Right atrium auricular region (tissue), 2 donors: Measurements from ENCODE around the gene NLN. TPM values are rescaled to one million over a fixed set of nuclear protein-coding genes. Genes with fewer than 3 reads are reported as not detected.
"Not testable (repeated sequence)": the region's sequence is repeated elsewhere in the genome, so short reads cannot be mapped to it uniquely, and the experiment has no call there.

Experiments used
- DNase-seq: peaks from one replicate; pipeline ENCODE4 v3.0.0-alpha.2; 2019; ENCODE audit warnings: low spot score
- H3K27ac ChIP-seq, 2 donors: fragments of 200-600 bp; sonication (generic); 1 replicate in 1 of 2; 2 replicates in 1 of 2; pipeline ENCODE4 v1.5.1; 2016 to 2019
- H3K27me3 ChIP-seq, 2 donors: fragments of 200-600 bp; sonication (generic); one replicate each; pipeline versions ENCODE4 v1.5.1 to v1.6.0; 2017 to 2019
- H3K36me3 ChIP-seq: fragments of 200-600 bp; sonication (generic); one replicate; pipeline ENCODE4 v1.5.1; 2016
- H3K4me1 ChIP-seq, 2 donors: fragments of 200-600 bp; sonication (generic); one replicate each; pipeline versions ENCODE4 v1.5.1 to v1.6.0; 2017 to 2019
- H3K4me3 ChIP-seq, 2 donors: fragments of 200-600 bp; sonication (generic); 1 replicate in 1 of 2; 2 replicates in 1 of 2; pipeline ENCODE4 v1.5.1; 2017 to 2019; ENCODE audit warnings: mild to moderate bottlenecking in 1 of 2, moderate library complexity in 1 of 2
- H3K9me3 ChIP-seq, 2 donors: fragments of 200-600 bp; sonication (generic); one replicate each; pipeline ENCODE4 v1.5.1; 2019
- CTCF ChIP-seq, 2 donors: fragments of 200-600 bp; sonication (generic); IDR thresholded peaks; one replicate each; pipeline ENCODE4 v1.5.1; 2019; ENCODE audit warnings: antibody characterized with exemption in 2 of 2
- total RNA-seq, 2 donors: library from RNA; depleted of rRNA; stranded (reverse); fragments of >200 nt; gene quantifications; one replicate each; pipeline ENCODE4 v1.1.0, GENCODE V29; 2016

NLN gene
- 1 to 10 TPM; 5.9 to 7.2 TPM for total RNA-seq

GRCh38 chr5:65721720-65722574 lies at the start of gene NLN, which contains the start of gene SGTB:
NLN (plus strand) TSS chr5:65722205; CDS start chr5:65722374, 169 bp downstream.
SGTB (minus strand) TSS chr5:65722109; CDS start chr5:65720807, 1,302 bp downstream.
- DNase-seq: peak; percentile 80
- no peaks in the 10 kb centered on the region for H3K27me3 ChIP-seq
- H3K36me3 ChIP-seq: no peaks in the 10 kb centered on the region
- H3K4me1 ChIP-seq: peaks cover 0 to 16% of the 10 kb centered on the region in 2 donors
- peak within 1 kb of the TSS; percentile 75 to 83 for H3K27ac ChIP-seq
- TF ChIP-seq CTCF (IDR thresholded peaks at IDR 0.05): no peak
- peak within 1 kb of the TSS; percentile 75 to 91 for H3K4me3 ChIP-seq
- H3K9me3 ChIP-seq: no peaks in the 10 kb centered on the region

GRCh38 chr5:65672796-65673195 lies 49.2 kb upstream of the NLN start:
- Histone ChIP-seq H3K36me3 (peaks cover 15% of the 10 kb centered on the region), H3K27ac (no peak overlapping the region), H3K27me3 (no peaks in the 10 kb centered on the region), H3K4me3 (no peak overlapping the region), H3K9me3 (no peaks in the 10 kb centered on the region), H3K4me1 (no peaks in the 10 kb centered on the region)
- DNase-seq: no peak
- no peak for TF ChIP-seq CTCF (IDR thresholded peaks at IDR 0.05)

- H3K9me3 ChIP-seq: no peaks in the 10 kb centered on the region
- no peaks in the 10 kb centered on the region for H3K4me1 ChIP-seq
- H3K27ac ChIP-seq: no peak overlapping the region
- H3K4me3 ChIP-seq: no peak overlapping the region
- H3K36me3 ChIP-seq: peaks cover 15% of the 10 kb centered on the region
- H3K27me3 ChIP-seq: no peaks in the 10 kb centered on the region
- TF ChIP-seq CTCF (IDR thresholded peaks at IDR 0.05): no peak
- DNase-seq: no peak
Observed at GRCh38 chr5:65674749-65675148, 47.3 kb upstream of the NLN start.

- H3K27me3 ChIP-seq, H3K4me1 ChIP-seq, H3K36me3 ChIP-seq, H3K9me3 ChIP-seq, H3K27ac ChIP-seq, H3K4me3 ChIP-seq, DNase-seq: not testable (repeated sequence)
Observed at GRCh38 chr5:65676056-65676455, 45.9 kb upstream of the NLN start.

GRCh38 chr5:65682148-65682547 lies 39.9 kb upstream of the NLN start:
- Histone ChIP-seq H3K27me3 (no peaks in the 10 kb centered on the region), H3K9me3 (no peaks in the 10 kb centered on the region), H3K27ac (no peak overlapping the region), H3K4me1 (no peaks in the 10 kb centered on the region), H3K36me3 (peaks cover 25% of the 10 kb centered on the region), H3K4me3 (no peak overlapping the region)
- TF ChIP-seq CTCF (IDR thresholded peaks at IDR 0.05): no peak
- DNase-seq: no peak

- no peaks in the 10 kb centered on the region for H3K4me1 ChIP-seq
- no peaks in the 10 kb centered on the region for H3K9me3 ChIP-seq
- DNase-seq: no peak
- H3K36me3 ChIP-seq: no peaks in the 10 kb centered on the region
- no peak overlapping the region for H3K27ac ChIP-seq
- H3K27me3 ChIP-seq: no peaks in the 10 kb centered on the region
- H3K4me3 ChIP-seq: no peak overlapping the region
- no peak for TF ChIP-seq CTCF (IDR thresholded peaks at IDR 0.05)
Observed at GRCh38 chr5:65693121-65693520, 28.9 kb upstream of the NLN start.
